ENCODE results near the gene AGBL1.

AGBL1 gene

GRCh38 chr15:86973284-86973844 lies 893.7 kb downstream of the AGBL1 start:
- H3K36me3 ChIP-seq (ENCODE audit: control insufficient read depth in 2 of 2, insufficient read depth in 1 of 2, low read length in 2 of 2) = no peaks in the 10 kb centered on the region
- no peaks in the 10 kb centered on the region for H3K4me1 ChIP-seq (ENCODE audit: control insufficient read depth, insufficient read depth, low read length)
- no peaks in the 10 kb centered on the region for H3K9me3 ChIP-seq (ENCODE audit: control insufficient read depth, insufficient read depth, low read depth, low read length)
- H3K4me3 ChIP-seq (ENCODE audit: low read depth, low read length) = no peak overlapping the region
- no peak overlapping the region for H3K27ac ChIP-seq (ENCODE audit: extremely low read depth, low read depth, low read length)
- ChIA-PET CTCF (no interaction called here), POLR2A (no interaction called here)
- TF ChIP-seq ZNF449 (tag by site-specific recombination; IDR thresholded peaks at IDR 0.05) (no peak), KLF10 (tag by site-specific recombination; IDR thresholded peaks at IDR 0.05) (no peak), ZSCAN18 (tag by site-specific recombination; IDR thresholded peaks at IDR 0.05) (no peak), ZNF837 (tag by site-specific recombination; IDR thresholded peaks at IDR 0.05) (no peak), ZNF354C (tag by site-specific recombination; IDR thresholded peaks at IDR 0.05; ENCODE audit: borderline replicate concordance, low read depth) (no peak), ZNF280C (tag by site-specific recombination; IDR thresholded peaks at IDR 0.05) (no peak), HIC1 (tag by site-specific recombination; IDR thresholded peaks at IDR 0.05) (no peak), ZBTB7A (tag by site-specific recombination; IDR thresholded peaks at IDR 0.05; ENCODE audit: low read depth) (no peak), ZNF548 (tag by site-specific recombination; IDR thresholded peaks at IDR 0.05) (no peak), ZNF211 (tag by site-specific recombination; IDR thresholded peaks at IDR 0.05; ENCODE audit: low read depth) (no peak), ZNF274 (IDR thresholded peaks at IDR 0.05; ENCODE audit: low read length) (no peak), ZNF274 (tag by site-specific recombination; IDR thresholded peaks at IDR 0.05; ENCODE audit: borderline replicate concordance) (no peak), ATF2 (tag by site-specific recombination; IDR thresholded peaks at IDR 0.05; ENCODE audit: low read depth) (no peak)

GRCh38 chr15:86988033-86988432 lies 908.4 kb downstream of the AGBL1 start:
- Histone ChIP-seq H3K27ac (ENCODE audit: extremely low read depth, low read depth, low read length) (no peak overlapping the region), H3K36me3 (ENCODE audit: control insufficient read depth in 2 of 2, insufficient read depth in 1 of 2, low read length in 2 of 2) (no peaks in the 10 kb centered on the region), H3K9me3 (ENCODE audit: control insufficient read depth, insufficient read depth, low read depth, low read length) (no peaks in the 10 kb centered on the region), H3K4me3 (ENCODE audit: low read depth, low read length) (no peak overlapping the region), H3K4me1 (ENCODE audit: control insufficient read depth, insufficient read depth, low read length) (no peaks in the 10 kb centered on the region)
- ChIA-PET POLR2A (no interaction called here), CTCF (no interaction called here)
- TF ChIP-seq TRIM28 (IDR thresholded peaks at IDR 0.05; ENCODE audit: borderline replicate concordance, low read length) = no peak
